Karpas-422 (cell line): ENCODE data around the gene ZNF536. TPM values are rescaled to one million over a fixed set of nuclear protein-coding genes. Genes with fewer than 3 reads are reported as not detected.

Experiments
- DNase-seq: peaks from one replicate; pipeline ENCODE4 v3.0.0-alpha.2; 2015
- H2AFZ ChIP-seq: fragments of 200-600 bp; sonication (generic); 2 replicates; pipeline ENCODE4 v1.6.1; 2014; ENCODE audit warnings: antibody characterized with exemption, low read length, mixed read lengths
- H3K27ac ChIP-seq: fragments of 200-600 bp; sonication (generic); 2 replicates; pipeline ENCODE4 v1.5.1; 2014; ENCODE audit warnings: mild to moderate bottlenecking, low read length, moderate library complexity
- H3K27me3 ChIP-seq: fragments of 200-600 bp; sonication (generic); 2 replicates; pipeline ENCODE4 v1.6.1; 2014; ENCODE audit warnings: low read length, mixed read lengths
- H3K36me3 ChIP-seq: fragments of 200-600 bp; sonication (generic); 2 replicates; pipeline ENCODE4 v1.6.1; 2014; ENCODE audit warnings: low read length, mixed read lengths; ENCODE audit not compliant: insufficient read depth
- H3K4me1 ChIP-seq: fragments of 200-600 bp; sonication (generic); 2 replicates; pipeline ENCODE4 v1.6.1; 2014; ENCODE audit warnings: mild to moderate bottlenecking, low read length, mixed read lengths
- H3K4me2 ChIP-seq: fragments of 200-600 bp; sonication (generic); 2 replicates; pipeline ENCODE4 v1.6.1; 2014; ENCODE audit warnings: low read length, low read depth, mild to moderate bottlenecking; ENCODE audit not compliant: poor library complexity, severe bottlenecking
- H3K4me3 ChIP-seq: fragments of 200-600 bp; sonication (generic); 2 replicates; pipeline ENCODE4 v1.5.1; 2014; ENCODE audit warnings: mild to moderate bottlenecking, antibody characterized with exemption, low read length, mixed read lengths
- H3K79me2 ChIP-seq: fragments of 200-600 bp; sonication (generic); 2 replicates; pipeline ENCODE4 v1.6.1; 2014; ENCODE audit warnings: mild to moderate bottlenecking, low read length, mixed read lengths
- H3K9ac ChIP-seq: fragments of 200-600 bp; sonication (generic); 2 replicates; pipeline ENCODE4 v1.6.0; 2014; ENCODE audit warnings: low read length
- H3K9me2 ChIP-seq: fragments of 200-600 bp; sonication (generic), shearing (Covaris generic); replicated peaks from 2 replicates; pipeline ENCODE4 v1.6.0; 2014; ENCODE audit warnings: mild to moderate bottlenecking, low read length, moderate library complexity; ENCODE audit not compliant: insufficient read depth
- H3K9me3 ChIP-seq: fragments of 300-700, 200-600 bp; sonication (generic); 2 replicates; pipeline ENCODE4 v1.6.1; 2014; ENCODE audit warnings: low read length, mixed read lengths
- H4K20me1 ChIP-seq: fragments of 200-600 bp; sonication (generic); 2 replicates; pipeline ENCODE4 v1.6.1; 2014; ENCODE audit warnings: mild to moderate bottlenecking, antibody characterized with exemption, low read length, low read depth; ENCODE audit not compliant: insufficient read depth
- total RNA-seq: library from RNA; depleted of rRNA; stranded (reverse); fragments of >200 nt; shearing (Covaris generic); gene quantifications from 2 replicates; pipeline ENCODE4 v1.2.3, GENCODE V29; 2014; ENCODE audit warnings: low replicate concordance

The ZNF536 gene
- total RNA-seq, 1 experiment from 2014 or later: 7.0 TPM

- Histone ChIP-seq H3K9me3 (no peaks in the 10 kb centered on the region), H3K4me2 (no peak overlapping the region), H3K4me3 (no peak overlapping the region), H3K79me2 (no peaks in the 10 kb centered on the region), H3K9me2 (no peaks in the 10 kb centered on the region), H3K27ac (no peak overlapping the region), H3K9ac (no peak overlapping the region), H3K4me1 (no peaks in the 10 kb centered on the region), H3K27me3 (no peaks in the 10 kb centered on the region), H2AFZ (no peak overlapping the region), H3K36me3 (no peaks in the 10 kb centered on the region), H4K20me1 (peaks cover 2% of the 10 kb centered on the region; the same call in 1 of the 2 replicates)
- no peak for DNase-seq
Measured at GRCh38 chr19:30516111-30516510, 143.9 kb downstream of the ZNF536 start.

- Histone ChIP-seq H3K9me3 (no peaks in the 10 kb centered on the region), H4K20me1 (peaks cover 2% of the 10 kb centered on the region; the same call in 1 of the 2 replicates), H3K4me3 (no peak overlapping the region), H3K9me2 (no peaks in the 10 kb centered on the region), H3K9ac (no peak overlapping the region), H3K4me1 (no peaks in the 10 kb centered on the region), H3K79me2 (no peaks in the 10 kb centered on the region), H3K27ac (no peak overlapping the region), H3K27me3 (no peaks in the 10 kb centered on the region), H2AFZ (no peak overlapping the region), H3K36me3 (no peaks in the 10 kb centered on the region), H3K4me2 (no peak overlapping the region)
- no peak for DNase-seq
Measured at GRCh38 chr19:30516531-30516930, 144.3 kb downstream of the ZNF536 start.

GRCh38 chr19:30518965-30519606 lies 146.9 kb downstream of the ZNF536 start:
- H3K4me2 ChIP-seq: no peak overlapping the region
- no peaks in the 10 kb centered on the region for H3K79me2 ChIP-seq
- H3K36me3 ChIP-seq: no peaks in the 10 kb centered on the region
- H3K9me2 ChIP-seq: no peaks in the 10 kb centered on the region
- no peaks in the 10 kb centered on the region for H3K9me3 ChIP-seq
- H4K20me1 ChIP-seq: peaks cover 2% of the 10 kb centered on the region; the same call in 1 of the 2 replicates
- H3K4me1 ChIP-seq: no peaks in the 10 kb centered on the region
- H2AFZ ChIP-seq: no peak overlapping the region
- H3K9ac ChIP-seq: no peak overlapping the region
- no peak overlapping the region for H3K4me3 ChIP-seq
- DNase-seq: no peak
- H3K27me3 ChIP-seq: no peaks in the 10 kb centered on the region
- H3K27ac ChIP-seq: no peak overlapping the region

DNA sequence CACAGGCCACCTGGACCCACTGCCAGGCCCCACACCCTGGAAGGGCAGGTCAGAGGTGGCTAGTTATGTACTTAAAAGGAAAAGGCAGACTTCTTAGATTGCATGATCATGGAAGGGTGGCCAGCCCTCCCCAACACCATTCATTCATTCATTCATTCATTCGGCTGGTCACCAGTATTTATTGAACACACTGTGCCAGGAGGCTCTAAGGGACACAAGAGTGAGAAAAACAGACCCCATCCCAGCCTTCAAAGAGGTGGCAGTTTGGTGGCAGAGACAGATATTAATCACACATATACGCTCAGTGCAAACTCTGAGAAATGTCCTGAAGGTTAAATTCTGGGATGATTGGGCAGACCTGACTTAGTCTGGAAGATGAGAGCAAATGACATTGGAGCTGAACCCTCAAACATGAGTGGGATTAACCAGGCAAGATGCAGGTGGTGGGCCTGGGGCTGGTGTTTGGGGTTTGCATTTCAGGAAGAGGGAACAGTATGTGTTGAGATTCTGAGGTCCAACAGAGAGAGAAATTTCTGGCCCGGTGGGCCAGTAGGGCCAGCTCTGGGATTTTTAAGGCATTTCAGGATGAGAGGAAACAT lies 147.5 kb downstream of the ZNF536 start:
- Histone ChIP-seq H4K20me1 (peaks cover 2% of the 10 kb centered on the region; the same call in 1 of the 2 replicates), H3K9me2 (no peaks in the 10 kb centered on the region), H3K9ac (no peak overlapping the region), H3K79me2 (no peaks in the 10 kb centered on the region), H3K36me3 (no peaks in the 10 kb centered on the region), H3K4me1 (no peaks in the 10 kb centered on the region), H2AFZ (no peak overlapping the region), H3K4me3 (no peak overlapping the region), H3K27me3 (no peaks in the 10 kb centered on the region), H3K27ac (no peak overlapping the region), H3K4me2 (no peak overlapping the region), H3K9me3 (no peaks in the 10 kb centered on the region)
- no peak for DNase-seq

DNA sequence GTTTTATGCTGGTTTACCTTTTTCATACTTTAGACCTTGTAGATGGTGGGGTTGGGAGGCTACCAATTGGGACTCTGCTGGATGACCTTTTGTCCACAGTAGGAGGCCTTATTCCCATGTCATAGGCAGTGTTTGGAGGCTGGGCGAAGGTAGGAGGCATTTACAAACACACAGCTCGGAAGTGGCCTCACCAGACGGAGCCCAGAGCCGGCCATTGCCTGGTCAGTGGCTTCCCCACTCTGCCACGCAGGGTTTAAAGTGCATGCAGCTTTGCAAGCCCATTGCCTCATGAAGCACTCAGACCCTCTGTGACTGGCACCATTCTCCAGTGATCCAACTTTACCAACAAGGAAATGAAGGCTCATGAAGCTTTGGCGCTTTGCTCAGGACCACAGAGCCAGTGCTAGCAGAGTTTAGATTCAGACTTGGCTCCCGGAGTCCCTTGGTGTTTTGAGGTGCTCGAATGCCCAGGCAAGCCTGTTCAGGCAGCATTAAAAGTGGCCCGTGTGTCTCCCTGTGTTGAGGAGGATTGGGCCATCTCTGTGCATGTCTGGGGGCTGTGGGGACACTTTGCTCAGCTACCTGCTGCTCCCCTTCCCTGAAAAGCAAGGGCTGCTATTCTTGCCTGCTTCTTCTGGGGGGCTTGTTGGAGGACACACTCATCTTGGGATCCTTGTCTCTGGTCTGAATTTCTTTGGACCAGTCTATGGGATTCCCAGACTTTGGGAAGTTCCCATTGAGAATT lies 148.7 kb downstream of the ZNF536 start:
- H3K36me3 ChIP-seq: no peaks in the 10 kb centered on the region
- no peaks in the 10 kb centered on the region for H3K27me3 ChIP-seq
- no peak for DNase-seq
- no peak overlapping the region for H3K4me2 ChIP-seq
- peaks cover 2% of the 10 kb centered on the region; the same call in 1 of the 2 replicates for H4K20me1 ChIP-seq
- H3K27ac ChIP-seq: no peak overlapping the region
- H3K9ac ChIP-seq: no peak overlapping the region
- H3K9me2 ChIP-seq: no peaks in the 10 kb centered on the region
- no peak overlapping the region for H3K4me3 ChIP-seq
- no peaks in the 10 kb centered on the region for H3K79me2 ChIP-seq
- H2AFZ ChIP-seq: no peak overlapping the region
- H3K9me3 ChIP-seq: no peaks in the 10 kb centered on the region
- no peaks in the 10 kb centered on the region for H3K4me1 ChIP-seq

DNA sequence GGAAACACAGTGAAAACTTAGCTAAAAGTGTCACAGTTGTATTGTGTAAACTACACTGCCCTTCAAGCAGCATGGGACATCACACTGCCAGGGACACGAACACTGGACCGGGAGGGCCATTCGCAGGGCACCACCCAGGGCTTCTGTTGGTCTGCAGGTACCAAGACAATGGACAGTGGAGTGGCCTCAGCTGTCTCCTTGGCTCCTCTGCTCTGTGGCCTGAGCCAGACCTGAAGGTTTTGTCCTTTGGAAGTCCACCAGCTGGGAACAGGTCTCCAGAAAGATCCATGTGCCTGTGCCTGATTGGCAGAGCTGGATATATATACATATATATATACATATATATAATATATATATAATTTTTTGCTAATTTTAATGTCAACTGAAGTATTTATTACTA lies 149.8 kb downstream of the ZNF536 start:
- H3K4me2 ChIP-seq: no peak overlapping the region
- H3K27me3 ChIP-seq: no peaks in the 10 kb centered on the region
- no peak overlapping the region for H3K4me3 ChIP-seq
- H3K36me3 ChIP-seq: no peaks in the 10 kb centered on the region
- peaks cover 2% of the 10 kb centered on the region; the same call in 1 of the 2 replicates for H4K20me1 ChIP-seq
- no peaks in the 10 kb centered on the region for H3K9me2 ChIP-seq
- no peak for DNase-seq
- no peak overlapping the region for H2AFZ ChIP-seq
- H3K27ac ChIP-seq: no peak overlapping the region
- H3K9ac ChIP-seq: no peak overlapping the region
- H3K79me2 ChIP-seq: no peaks in the 10 kb centered on the region
- H3K4me1 ChIP-seq: no peaks in the 10 kb centered on the region
- H3K9me3 ChIP-seq: no peaks in the 10 kb centered on the region

DNA sequence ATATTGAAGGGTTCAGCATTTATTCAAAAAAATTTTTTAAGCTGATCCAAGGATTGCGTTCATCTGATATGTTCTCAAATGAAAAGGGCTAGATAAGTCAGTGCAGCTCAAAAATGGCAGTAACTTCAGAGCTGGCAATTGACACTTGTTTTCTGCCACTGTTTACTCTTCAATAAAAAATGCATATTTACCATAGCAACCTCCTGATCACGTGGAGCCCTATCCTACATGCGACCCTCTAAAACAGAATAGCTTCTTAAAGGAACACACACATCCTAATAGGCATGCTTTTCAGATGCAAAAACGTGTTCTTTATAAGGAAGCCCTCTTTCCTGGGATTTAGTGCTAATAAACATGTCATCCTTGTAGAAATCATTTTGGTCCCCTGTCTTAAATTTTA lies 150.2 kb downstream of the ZNF536 start:
- Histone ChIP-seq H3K4me3 (no peak overlapping the region), H3K4me2 (no peak overlapping the region), H3K79me2 (no peaks in the 10 kb centered on the region), H3K27me3 (no peaks in the 10 kb centered on the region), H3K9me3 (no peaks in the 10 kb centered on the region), H2AFZ (no peak overlapping the region), H3K9ac (no peak overlapping the region), H3K4me1 (no peaks in the 10 kb centered on the region), H4K20me1 (peaks cover 2% of the 10 kb centered on the region; the same call in 1 of the 2 replicates), H3K36me3 (no peaks in the 10 kb centered on the region), H3K9me2 (no peaks in the 10 kb centered on the region), H3K27ac (no peak overlapping the region)
- no peak for DNase-seq

DNA sequence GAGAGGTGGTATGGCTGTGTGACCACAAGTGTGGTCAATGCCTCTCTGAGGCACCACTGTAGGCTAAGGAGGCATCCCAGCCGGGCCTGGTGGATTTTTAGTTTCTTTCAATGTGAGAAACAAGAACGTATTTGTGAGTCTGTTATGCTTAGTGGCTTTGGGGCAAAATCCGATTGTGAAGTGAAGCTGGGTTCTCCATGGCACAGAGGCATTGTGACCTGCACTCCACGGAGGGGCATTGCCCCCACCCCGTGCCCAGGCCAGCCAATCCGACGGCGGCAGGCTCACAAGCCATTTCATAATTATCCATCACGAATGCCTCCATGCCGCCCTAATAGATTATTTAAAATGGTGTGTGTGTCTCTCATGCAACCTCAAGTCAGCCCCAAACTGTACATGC lies 151.6 kb downstream of the ZNF536 start:
- H3K27ac ChIP-seq: no peak overlapping the region
- H3K9me3 ChIP-seq: no peaks in the 10 kb centered on the region
- no peak overlapping the region for H3K4me2 ChIP-seq
- H4K20me1 ChIP-seq: no peaks in the 10 kb centered on the region
- no peaks in the 10 kb centered on the region for H3K27me3 ChIP-seq
- no peak overlapping the region for H2AFZ ChIP-seq
- no peaks in the 10 kb centered on the region for H3K36me3 ChIP-seq
- H3K9me2 ChIP-seq: no peaks in the 10 kb centered on the region
- no peaks in the 10 kb centered on the region for H3K4me1 ChIP-seq
- H3K9ac ChIP-seq: no peak overlapping the region
- no peak for DNase-seq
- H3K79me2 ChIP-seq: no peaks in the 10 kb centered on the region
- no peak overlapping the region for H3K4me3 ChIP-seq
